Measurements from ENCODE around the gene GPSM3.

DNA sequence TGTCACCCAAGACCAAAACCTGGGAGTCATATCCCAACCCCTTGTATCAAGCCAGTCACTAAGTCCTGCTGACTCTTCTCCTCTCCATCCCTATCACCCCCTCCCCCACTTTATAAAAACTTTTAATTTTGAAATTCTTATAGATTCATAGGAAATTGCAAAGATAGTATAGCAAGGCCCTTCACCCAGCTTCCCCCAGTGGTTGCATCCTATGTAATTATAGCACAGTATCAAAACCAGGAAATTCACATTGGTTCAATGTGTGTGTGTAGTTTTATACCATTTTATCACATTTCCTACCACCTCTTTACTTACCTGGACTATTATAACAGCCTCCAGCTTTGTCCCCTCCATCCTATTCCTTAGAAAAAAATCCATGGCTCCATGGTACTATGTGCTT, 34.4 kb downstream of the GPSM3 start:
- TF ChIP-seq, protein P1, sequence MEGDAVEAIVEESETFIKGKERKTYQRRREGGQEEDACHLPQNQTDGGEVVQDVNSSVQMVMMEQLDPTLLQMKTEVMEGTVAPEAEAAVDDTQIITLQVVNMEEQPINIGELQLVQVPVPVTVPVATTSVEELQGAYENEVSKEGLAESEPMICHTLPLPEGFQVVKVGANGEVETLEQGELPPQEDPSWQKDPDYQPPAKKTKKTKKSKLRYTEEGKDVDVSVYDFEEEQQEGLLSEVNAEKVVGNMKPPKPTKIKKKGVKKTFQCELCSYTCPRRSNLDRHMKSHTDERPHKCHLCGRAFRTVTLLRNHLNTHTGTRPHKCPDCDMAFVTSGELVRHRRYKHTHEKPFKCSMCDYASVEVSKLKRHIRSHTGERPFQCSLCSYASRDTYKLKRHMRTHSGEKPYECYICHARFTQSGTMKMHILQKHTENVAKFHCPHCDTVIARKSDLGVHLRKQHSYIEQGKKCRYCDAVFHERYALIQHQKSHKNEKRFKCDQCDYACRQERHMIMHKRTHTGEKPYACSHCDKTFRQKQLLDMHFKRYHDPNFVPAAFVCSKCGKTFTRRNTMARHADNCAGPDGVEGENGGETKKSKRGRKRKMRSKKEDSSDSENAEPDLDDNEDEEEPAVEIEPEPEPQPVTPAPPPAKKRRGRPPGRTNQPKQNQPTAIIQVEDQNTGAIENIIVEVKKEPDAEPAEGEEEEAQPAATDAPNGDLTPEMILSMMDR (IDR thresholded peaks at IDR 0.05) = no peak
- no peak for TF ChIP-seq EZH2 (IDR thresholded peaks at IDR 0.05)
- TF ChIP-seq EZH2phosphoT487 (IDR thresholded peaks at IDR 0.05) = no peak

All from neural progenitor cell (in vitro differentiated cells).